PC-9 (cell line): Measurements from ENCODE around the gene GSX1. TPM values are rescaled to one million over a fixed set of nuclear protein-coding genes. Genes with fewer than 3 reads are reported as not detected.

Source experiments
- BruUV-seq: library from RNA; stranded (reverse); fragments of 400-500 nt; replicated peaks from 2 replicates; lab custom pipeline; 2021; lab: Mats Ljungman, UMichigan
- CTCF ChIA-PET: fragments of 300-600 bp; sonication (Branson Sonifier 250); formaldehyde crosslinking; loops from one replicate; lab custom pipeline; 2022; ENCODE audit warnings: antibody characterized with exemption; lab: Charles Lee
- POLR2A ChIA-PET: fragments of 300-600 bp; sonication (Branson Sonifier 250); formaldehyde crosslinking; loops from one replicate; lab custom pipeline; 2022; ENCODE audit warnings: antibody characterized with exemption; ENCODE audit not compliant: unreplicated experiment; lab: Charles Lee
- DNase-seq, 2 experiments: peaks; one replicate each; pipeline versions ENCODE4 v3.0.0 to v3.0.0-alpha.2; 2015 to 2022; ENCODE audit warnings: mixed read lengths in 1 of 2
- H2AFZ ChIP-seq: fragments of 200-600 bp; sonication (generic); 2 replicates; pipeline ENCODE4 v1.8.1; 2017; ENCODE audit warnings: antibody characterized with exemption
- H3F3A ChIP-seq: fragments of 200-600 bp; sonication (generic); 2 replicates; pipeline ENCODE4 v1.8.1; 2017; ENCODE audit warnings: antibody characterized with exemption, mild to moderate bottlenecking, low read depth; ENCODE audit not compliant: insufficient read depth
- H3K27ac ChIP-seq: fragments of 200-600 bp; sonication (generic); 2 replicates; pipeline ENCODE4 v1.6.1; 2016; ENCODE audit warnings: mixed run types
- H3K27me3 ChIP-seq: fragments of 200-600 bp; sonication (generic); 2 replicates; pipeline ENCODE4 v1.6.1; 2016; ENCODE audit warnings: low read depth, mixed run types; ENCODE audit not compliant: insufficient read depth
- H3K36me3 ChIP-seq: fragments of 200-600 bp; sonication (generic); 2 replicates; pipeline ENCODE4 v1.6.1; 2016; ENCODE audit warnings: low read depth, mixed run types
- H3K4me1 ChIP-seq: fragments of 200-600 bp; sonication (generic); replicated peaks from 2 replicates; pipeline ENCODE4 v1.6.1; 2016; ENCODE audit warnings: mixed run types; ENCODE audit not compliant: insufficient read depth
- H3K4me2 ChIP-seq: fragments of 200-600 bp; sonication (generic); 2 replicates; pipeline ENCODE4 v1.6.1; 2017; ENCODE audit warnings: mixed run types
- H3K4me3 ChIP-seq: fragments of 200-600 bp; sonication (generic); 2 replicates; pipeline ENCODE4 v1.6.1; 2016; ENCODE audit warnings: mixed run types
- H3K79me2 ChIP-seq: fragments of 200-600 bp; sonication (generic); 2 replicates; pipeline ENCODE4 v1.6.1; 2017; ENCODE audit warnings: low read depth, mixed run types
- H3K9me2 ChIP-seq: fragments of 200-600 bp; sonication (generic); 2 replicates; pipeline ENCODE4 v1.8.1; 2017; ENCODE audit warnings: mild to moderate bottlenecking; ENCODE audit not compliant: insufficient read depth
- H3K9me3 ChIP-seq: fragments of 200-600 bp; sonication (generic); 2 replicates; pipeline ENCODE4 v1.8.1; 2016; ENCODE audit warnings: low read depth; ENCODE audit not compliant: insufficient read depth
- H4K20me1 ChIP-seq: fragments of 200-600 bp; sonication (generic); 2 replicates; pipeline ENCODE4 v1.8.1; 2017; ENCODE audit not compliant: insufficient read depth
- CTCF ChIP-seq: fragments of 200-600 bp; sonication (generic); conservative IDR thresholded peaks from 2 replicates; pipeline ENCODE4 v1.6.1; 2017; ENCODE audit warnings: mixed run types, antibody characterized with exemption, mild to moderate bottlenecking, moderate library complexity
- EZH2 ChIP-seq: fragments of 200-600 bp; sonication (generic); IDR thresholded peaks from 2 replicates; pipeline ENCODE4 v1.8.0; 2017; ENCODE audit warnings: antibody characterized with exemption, low read depth
- intact Hi-C: fragments of 100-400 bp; cut with micrococcal nuclease; formaldehyde crosslinking; loops from one replicate; pipeline ENCODE4 v1.10.0; 2022; ENCODE audit not compliant: unreplicated experiment
- total RNA-seq: library from RNA; stranded (reverse); gene quantifications from 2 replicates; pipeline ENCODE4 v1.2.3, GENCODE V29; 2021

Gene GSX1
- total RNA-seq, 1 experiment from 2014 or later, result not detected

GRCh38 chr13:27820524-27821482 lies 28.5 kb downstream of the GSX1 start:
- Histone ChIP-seq H3K4me1 (no peaks in the 10 kb centered on the region), H3F3A (no peaks in the 10 kb centered on the region), H3K9me3 (no peaks in the 10 kb centered on the region), H3K4me3 (no peak overlapping the region), H3K9me2 (no peaks in the 10 kb centered on the region), H3K36me3 (no peaks in the 10 kb centered on the region), H3K27me3 (peaks cover 87% of the 10 kb centered on the region), H2AFZ (no peak overlapping the region), H3K79me2 (no peaks in the 10 kb centered on the region), H3K4me2 (no peak overlapping the region), H4K20me1 (no peaks in the 10 kb centered on the region), H3K27ac (no peak overlapping the region)
- ChIA-PET CTCF (no interaction called here), POLR2A (no interaction called here)
- BruUV-seq, result no TSS peak
- no peak for DNase-seq
- TF ChIP-seq CTCF (no peak), EZH2 (no peak)
- intact Hi-C loops, result no loop called here

DNA sequence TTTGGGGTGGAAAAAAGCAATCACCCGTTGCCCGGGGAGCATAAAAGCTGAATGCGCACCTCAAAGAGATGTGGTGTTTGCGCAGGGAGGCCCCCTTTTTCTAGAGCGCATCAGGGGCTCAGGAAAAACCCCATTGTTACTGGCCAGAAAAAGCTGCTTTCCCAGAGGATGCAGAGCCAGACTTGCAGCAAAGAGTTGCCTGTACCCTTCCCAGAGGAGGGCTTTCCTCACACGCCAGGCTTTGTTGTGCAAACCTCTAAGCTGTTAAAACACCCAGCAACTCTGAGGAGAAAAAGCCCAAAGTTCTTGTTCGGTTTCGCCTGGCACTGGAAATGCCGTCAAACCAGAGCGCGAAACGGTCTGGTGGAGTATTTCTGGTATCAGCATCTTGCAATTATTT lies 29.3 kb downstream of the GSX1 start:
- Histone ChIP-seq H3K36me3 (no peaks in the 10 kb centered on the region), H3K79me2 (no peaks in the 10 kb centered on the region), H3K4me1 (no peaks in the 10 kb centered on the region), H2AFZ (no peak overlapping the region), H3K27ac (no peak overlapping the region), H3K9me3 (no peaks in the 10 kb centered on the region), H3F3A (no peaks in the 10 kb centered on the region), H3K27me3 (peaks cover 79% of the 10 kb centered on the region), H3K4me2 (no peak overlapping the region), H3K4me3 (no peak overlapping the region), H3K9me2 (no peaks in the 10 kb centered on the region), H4K20me1 (no peaks in the 10 kb centered on the region)
- DNase-seq, result no peak
- no peak for TF ChIP-seq CTCF
- TF ChIP-seq EZH2, result no peak
- ChIA-PET CTCF (no interaction called here), POLR2A (no interaction called here)
- intact Hi-C loops, result no loop called here
- BruUV-seq, result no TSS peak

DNA sequence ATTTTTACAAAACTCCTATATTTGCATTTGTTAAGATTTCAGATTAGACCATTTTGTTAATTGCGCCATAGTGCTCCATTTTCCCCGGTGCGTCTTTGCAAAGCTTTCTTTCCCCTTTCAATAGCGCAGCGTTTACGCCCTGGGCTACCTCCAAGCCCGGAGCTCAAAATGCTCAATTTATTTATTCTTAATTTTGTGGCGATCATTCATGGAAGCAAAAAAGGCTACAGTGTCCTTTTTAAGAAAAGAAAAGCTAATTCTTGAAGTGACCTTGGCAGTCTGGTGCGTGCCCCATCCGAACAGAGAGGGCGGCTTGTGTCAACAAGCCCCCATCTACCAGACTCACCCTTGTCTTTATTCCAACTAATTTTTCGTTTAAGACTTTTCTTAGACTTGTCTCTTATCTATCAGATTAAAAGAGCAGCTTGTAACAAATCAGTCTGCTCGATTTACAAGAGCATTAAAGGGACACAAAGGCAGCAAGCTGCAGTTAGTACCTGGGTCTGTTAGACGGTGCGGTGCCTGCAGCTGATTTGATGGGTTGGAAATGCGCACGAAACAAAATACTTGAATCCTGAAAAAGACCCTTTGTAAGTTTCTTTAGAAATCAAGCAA lies 30.1 kb downstream of the GSX1 start:
- ChIA-PET POLR2A (no interaction called here), CTCF (no interaction called here)
- Histone ChIP-seq H3K9me2 (no peaks in the 10 kb centered on the region), H3K27me3 (peaks cover 73% of the 10 kb centered on the region), H3K79me2 (no peaks in the 10 kb centered on the region), H4K20me1 (no peaks in the 10 kb centered on the region), H2AFZ (no peak overlapping the region), H3K36me3 (no peaks in the 10 kb centered on the region), H3K4me3 (no peak overlapping the region), H3K4me2 (no peak overlapping the region), H3K9me3 (no peaks in the 10 kb centered on the region), H3K27ac (no peak overlapping the region), H3K4me1 (0 out of 2 replicates have a peak, but pooled peaks cover 3% of the 10 kb centered on the region), H3F3A (no peaks in the 10 kb centered on the region)
- no TSS peak for BruUV-seq
- DNase-seq, result no peak
- no peak for TF ChIP-seq CTCF
- TF ChIP-seq EZH2, result no peak; the same call in none of the 2 replicates
- intact Hi-C loops, result no loop called here
